ENCODE data around the gene CYS1. TPM values are rescaled to one million over a fixed set of nuclear protein-coding genes. Genes with fewer than 3 reads are reported as not detected.

Gene CYS1
- polyA plus RNA-seq, 3 donors, result not detected

DNA sequence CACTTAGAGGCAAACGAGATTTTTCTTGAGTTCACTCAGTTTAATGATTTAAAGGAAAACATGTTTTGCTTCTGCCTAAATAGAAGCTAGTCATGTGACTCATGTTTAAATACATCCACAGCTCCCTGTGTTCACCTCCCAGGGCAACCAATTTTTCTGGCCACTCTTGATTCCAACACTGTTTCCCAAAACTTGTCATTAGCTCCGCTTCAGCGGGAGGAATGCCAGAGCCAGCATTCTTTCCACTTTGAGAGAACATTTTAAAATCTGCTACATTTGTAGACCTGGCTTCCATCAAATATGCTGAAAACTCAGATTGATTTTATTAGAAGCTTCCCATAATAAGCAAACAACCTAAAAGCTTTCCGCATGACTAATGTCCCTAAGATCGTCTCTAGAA, 2.8 kb upstream of the CYS1 start:
- Histone ChIP-seq H3K36me3 (replicated peaks in 1 of 2; ENCODE audit: control insufficient read depth in 1 of 2, insufficient read depth in 2 of 2, low read length in 2 of 2) (no peaks in the 10 kb centered on the region), H3K4me3 (replicated peaks in 1 of 3; ENCODE audit: low read depth in 2 of 3, low read length in 3 of 3) (no peak overlapping the region), H3K9me3 (replicated peaks in 1 of 2; ENCODE audit: control insufficient read depth in 1 of 2, insufficient read depth in 1 of 2, low read length in 2 of 2) (peaks cover 0 to 12% of the 10 kb centered on the region in 2 donors), H3K4me1 (ENCODE audit: control insufficient read depth in 1 of 2, insufficient read depth in 2 of 2, low read length in 2 of 2) (peaks cover 8 to 17% of the 10 kb centered on the region in 2 donors), H4K20me1 (ENCODE audit: insufficient read depth, low read length) (no peaks in the 10 kb centered on the region), H3K27ac (ENCODE audit: low read depth in 1 of 2, low read length in 2 of 2) (no peak overlapping the region), H3K27me3 (ENCODE audit: control insufficient read depth in 2 of 2, insufficient read depth in 2 of 2, low read length in 2 of 2) (peaks cover 66 to 72% of the 10 kb centered on the region in 2 donors), H3K4me2 (replicated peaks; ENCODE audit: extremely low read depth, low read length, poor library complexity, severe bottlenecking) (no peak overlapping the region), H3K9ac (ENCODE audit: insufficient read depth, low read length, poor library complexity, severe bottlenecking) (no peak overlapping the region), H3K79me2 (ENCODE audit: insufficient read depth, low read length) (no peaks in the 10 kb centered on the region), H2AFZ (ENCODE audit: insufficient read depth, low read depth, low read length, poor library complexity, severe bottlenecking) (no peak overlapping the region)
- intact Hi-C loops (cut with micrococcal nuclease), result no loop called here
- H3K9me3 Mint-ChIP-seq, result peaks cover 0 to 13% (median 6%) of the 10 kb centered on the region in 7 donors
- H3K27ac Mint-ChIP-seq, result no peak overlapping the region
- peaks cover 69 to 83% (median 70%) of the 10 kb centered on the region in 3 donors for H3K27me3 Mint-ChIP-seq (ENCODE audit: low read depth in 3 of 3)
- peaks cover 12% of the 10 kb centered on the region for H3K4me1 Mint-ChIP-seq
- H3K4me3 Mint-ChIP-seq, result peak overlapping the region in 1 of 2 donors; percentile 65
- TF ChIP-seq, protein P1, sequence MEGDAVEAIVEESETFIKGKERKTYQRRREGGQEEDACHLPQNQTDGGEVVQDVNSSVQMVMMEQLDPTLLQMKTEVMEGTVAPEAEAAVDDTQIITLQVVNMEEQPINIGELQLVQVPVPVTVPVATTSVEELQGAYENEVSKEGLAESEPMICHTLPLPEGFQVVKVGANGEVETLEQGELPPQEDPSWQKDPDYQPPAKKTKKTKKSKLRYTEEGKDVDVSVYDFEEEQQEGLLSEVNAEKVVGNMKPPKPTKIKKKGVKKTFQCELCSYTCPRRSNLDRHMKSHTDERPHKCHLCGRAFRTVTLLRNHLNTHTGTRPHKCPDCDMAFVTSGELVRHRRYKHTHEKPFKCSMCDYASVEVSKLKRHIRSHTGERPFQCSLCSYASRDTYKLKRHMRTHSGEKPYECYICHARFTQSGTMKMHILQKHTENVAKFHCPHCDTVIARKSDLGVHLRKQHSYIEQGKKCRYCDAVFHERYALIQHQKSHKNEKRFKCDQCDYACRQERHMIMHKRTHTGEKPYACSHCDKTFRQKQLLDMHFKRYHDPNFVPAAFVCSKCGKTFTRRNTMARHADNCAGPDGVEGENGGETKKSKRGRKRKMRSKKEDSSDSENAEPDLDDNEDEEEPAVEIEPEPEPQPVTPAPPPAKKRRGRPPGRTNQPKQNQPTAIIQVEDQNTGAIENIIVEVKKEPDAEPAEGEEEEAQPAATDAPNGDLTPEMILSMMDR (IDR thresholded peaks at IDR 0.05), result no peak
- DNase-seq, result no peak
- WGBS (ENCODE audit: insufficient coverage), result 100% methylated on average over 1 of the region's 5 CpGs
- peaks cover 0 to 9% of the 10 kb centered on the region in 2 donors for H3K36me3 Mint-ChIP-seq

DNA sequence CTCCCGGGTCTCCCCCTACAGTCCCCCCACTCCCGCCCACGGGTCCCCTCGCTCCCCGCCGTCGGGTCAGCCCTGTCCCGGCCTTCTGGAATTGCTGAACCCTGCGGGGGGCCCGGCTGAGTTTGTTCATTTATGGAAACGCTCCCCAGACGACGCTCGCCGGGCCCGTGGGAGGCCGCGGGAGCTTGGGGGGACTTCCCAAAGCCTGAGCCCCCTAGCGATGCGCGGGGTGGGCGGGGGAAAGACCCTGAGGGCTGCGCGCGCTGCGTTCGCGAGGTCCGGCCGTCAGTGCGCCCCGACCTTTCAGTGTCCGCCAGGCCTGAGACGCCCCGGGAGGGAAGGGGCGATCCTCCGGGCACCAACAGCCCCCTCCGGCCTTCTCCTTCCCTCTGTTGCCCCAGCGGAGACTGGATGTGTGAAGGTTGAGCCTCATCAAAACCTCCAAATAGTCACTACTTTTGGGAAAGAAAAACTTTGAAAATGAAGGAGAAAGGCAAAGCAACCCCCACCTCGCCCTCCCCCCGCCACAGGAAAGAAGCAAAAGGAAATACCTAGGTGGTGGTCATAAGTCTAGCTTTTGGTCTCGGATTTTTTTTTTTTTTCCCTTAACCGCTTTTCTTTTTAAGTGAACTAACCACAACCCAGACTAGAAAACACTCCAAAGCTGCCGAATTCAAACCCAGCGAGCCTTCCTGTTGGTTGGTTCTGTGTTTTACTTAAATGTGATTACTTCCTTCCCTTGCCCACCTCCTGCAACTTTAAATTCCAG, 509 bp upstream of the CYS1 start:
- under 1% methylated on average over 29 of the region's 45 CpGs for WGBS (ENCODE audit: insufficient coverage)
- Histone ChIP-seq H3K79me2 (ENCODE audit: insufficient read depth, low read length) (no peaks in the 10 kb centered on the region), H3K4me1 (ENCODE audit: control insufficient read depth in 1 of 2, insufficient read depth in 2 of 2, low read length in 2 of 2) (peaks cover 8 to 17% of the 10 kb centered on the region in 2 donors), H3K27me3 (ENCODE audit: control insufficient read depth in 2 of 2, insufficient read depth in 2 of 2, low read length in 2 of 2) (peaks cover 83 to 91% of the 10 kb centered on the region in 2 donors), H3K9ac (ENCODE audit: insufficient read depth, low read length, poor library complexity, severe bottlenecking) (no peak overlapping the region), H3K4me2 (replicated peaks; ENCODE audit: extremely low read depth, low read length, poor library complexity, severe bottlenecking) (peak overlapping the region; percentile 9), H3K27ac (ENCODE audit: low read depth in 1 of 2, low read length in 2 of 2) (no peak overlapping the region), H3K9me3 (replicated peaks in 1 of 2; ENCODE audit: control insufficient read depth in 1 of 2, insufficient read depth in 1 of 2, low read length in 2 of 2) (peaks cover 0 to 14% of the 10 kb centered on the region in 2 donors), H3K4me3 (replicated peaks in 1 of 3; ENCODE audit: low read depth in 2 of 3, low read length in 3 of 3) (peak overlapping the region in 1 of 3 experiments; percentile 5), H4K20me1 (ENCODE audit: insufficient read depth, low read length) (no peaks in the 10 kb centered on the region), H3K36me3 (replicated peaks in 1 of 2; ENCODE audit: control insufficient read depth in 1 of 2, insufficient read depth in 2 of 2, low read length in 2 of 2) (no peaks in the 10 kb centered on the region), H2AFZ (ENCODE audit: insufficient read depth, low read depth, low read length, poor library complexity, severe bottlenecking) (no peak overlapping the region)
- H3K4me1 Mint-ChIP-seq, result peaks cover 12% of the 10 kb centered on the region
- H3K27ac Mint-ChIP-seq, result no peak overlapping the region
- H3K36me3 Mint-ChIP-seq, result peaks cover 0 to 9% of the 10 kb centered on the region in 2 donors
- peaks cover 0 to 13% (median 6%) of the 10 kb centered on the region in 7 donors for H3K9me3 Mint-ChIP-seq
- TF ChIP-seq, protein P1 (IDR thresholded peaks at IDR 0.05), result no peak
- intact Hi-C loops (cut with micrococcal nuclease), result no loop called here
- no peak for DNase-seq
- peaks cover 85 to 91% (median 86%) of the 10 kb centered on the region in 3 donors for H3K27me3 Mint-ChIP-seq (ENCODE audit: low read depth in 3 of 3)
- H3K4me3 Mint-ChIP-seq, result peak overlapping the region; percentile 46 to 84

All from CD14-positive monocyte (primary cell).